ENCODE results near the gene MYBPHL. TPM values are rescaled to one million over a fixed set of nuclear protein-coding genes. Genes with fewer than 3 reads are reported as not detected.

Gene MYBPHL
- total RNA-seq, 1 donor: not detected

- DNase-seq (ENCODE audit: low read depth in 2 of 3, low spot score in 2 of 3): no peak
Measured at GRCh38 chr1:109281680-109282496, 24.9 kb downstream of the MYBPHL start.

- DNase-seq (ENCODE audit: low read depth in 2 of 3, low spot score in 2 of 3): no peak
Measured at GRCh38 chr1:109280862-109281261, 25.9 kb downstream of the MYBPHL start.

GRCh38 chr1:109279615-109280278, 27.1 kb downstream of the MYBPHL start:
- DNase-seq (ENCODE audit: low read depth in 2 of 3, low spot score in 2 of 3): no peak

DNA sequence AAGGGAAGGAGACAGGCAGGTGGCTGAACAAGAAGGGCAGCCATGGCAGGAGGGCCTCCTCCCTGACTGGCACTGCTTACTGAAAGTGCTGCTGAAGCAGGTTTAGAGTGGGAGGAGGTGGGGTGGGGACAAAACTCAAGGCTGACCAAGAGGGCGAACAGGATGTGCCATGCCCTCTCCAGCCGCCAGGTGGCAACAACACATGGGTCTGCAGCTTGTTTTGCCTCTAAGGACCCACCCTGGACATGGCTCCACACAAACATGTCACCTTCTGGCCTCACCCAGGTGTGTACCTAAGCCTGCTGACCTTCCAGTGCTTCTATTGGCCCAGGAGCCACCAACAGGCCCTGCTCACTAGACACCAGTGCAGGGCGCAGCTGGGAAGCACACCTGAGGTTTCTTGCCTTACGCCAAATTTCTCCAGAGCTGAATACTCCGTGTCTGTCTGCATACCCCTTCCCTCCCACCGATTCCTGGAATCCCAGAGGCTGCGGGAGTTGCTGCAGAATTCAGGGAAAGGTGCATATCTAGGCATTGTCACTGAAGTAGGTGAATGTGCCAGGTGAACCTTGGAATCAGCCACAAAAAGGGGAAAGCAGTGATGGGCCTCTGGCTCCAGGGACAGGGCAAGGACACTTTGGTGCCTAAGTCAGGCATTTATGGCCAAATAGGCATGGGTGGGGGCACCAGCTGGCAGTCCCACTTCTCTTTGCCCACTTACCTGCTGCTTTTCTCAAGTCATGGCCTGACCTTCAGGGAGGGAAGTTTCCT, 29.2 kb downstream of the MYBPHL start:
- DNase-seq (ENCODE audit: low read depth in 2 of 3, low spot score in 2 of 3): peak; percentile 33 to 69 (median 56)

- no peak for DNase-seq (ENCODE audit: low read depth in 2 of 3, low spot score in 2 of 3)
Measured at GRCh38 chr1:109275706-109276345, 31.0 kb downstream of the MYBPHL start.

DNA sequence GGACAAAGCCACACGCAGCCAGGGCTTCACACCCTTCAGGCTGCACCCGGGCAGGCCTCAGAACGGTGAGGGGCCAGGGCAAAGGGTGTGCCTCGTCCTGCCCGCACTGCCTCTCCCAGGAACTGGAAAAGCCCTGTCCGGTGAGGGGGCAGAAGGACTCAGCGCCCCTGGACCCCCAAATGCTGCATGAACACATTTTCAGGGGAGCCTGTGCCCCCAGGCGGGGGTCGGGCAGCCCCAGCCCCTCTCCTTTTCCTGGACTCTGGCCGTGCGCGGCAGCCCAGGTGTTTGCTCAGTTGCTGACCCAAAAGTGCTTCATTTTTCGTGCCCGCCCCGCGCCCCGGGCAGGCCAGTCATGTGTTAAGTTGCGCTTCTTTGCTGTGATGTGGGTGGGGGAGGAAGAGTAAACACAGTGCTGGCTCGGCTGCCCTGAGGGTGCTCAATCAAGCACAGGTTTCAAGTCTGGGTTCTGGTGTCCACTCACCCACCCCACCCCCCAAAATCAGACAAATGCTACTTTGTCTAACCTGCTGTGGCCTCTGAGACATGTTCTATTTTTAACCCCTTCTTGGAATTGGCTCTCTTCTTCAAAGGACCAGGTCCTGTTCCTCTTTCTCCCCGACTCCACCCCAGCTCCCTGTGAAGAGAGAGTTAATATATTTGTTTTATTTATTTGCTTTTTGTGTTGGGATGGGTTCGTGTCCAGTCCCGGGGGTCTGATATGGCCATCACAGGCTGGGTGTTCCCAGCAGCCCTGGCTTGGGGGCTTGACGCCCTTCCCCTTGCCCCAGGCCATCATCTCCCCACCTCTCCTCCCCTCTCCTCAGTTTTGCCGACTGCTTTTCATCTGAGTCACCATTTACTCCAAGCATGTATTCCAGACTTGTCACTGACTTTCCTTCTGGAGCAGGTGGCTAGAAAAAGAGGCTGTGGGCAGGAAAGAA, 32.0 kb downstream of the MYBPHL start:
- DNase-seq (ENCODE audit: low read depth in 2 of 3, low spot score in 2 of 3): no peak

DNA sequence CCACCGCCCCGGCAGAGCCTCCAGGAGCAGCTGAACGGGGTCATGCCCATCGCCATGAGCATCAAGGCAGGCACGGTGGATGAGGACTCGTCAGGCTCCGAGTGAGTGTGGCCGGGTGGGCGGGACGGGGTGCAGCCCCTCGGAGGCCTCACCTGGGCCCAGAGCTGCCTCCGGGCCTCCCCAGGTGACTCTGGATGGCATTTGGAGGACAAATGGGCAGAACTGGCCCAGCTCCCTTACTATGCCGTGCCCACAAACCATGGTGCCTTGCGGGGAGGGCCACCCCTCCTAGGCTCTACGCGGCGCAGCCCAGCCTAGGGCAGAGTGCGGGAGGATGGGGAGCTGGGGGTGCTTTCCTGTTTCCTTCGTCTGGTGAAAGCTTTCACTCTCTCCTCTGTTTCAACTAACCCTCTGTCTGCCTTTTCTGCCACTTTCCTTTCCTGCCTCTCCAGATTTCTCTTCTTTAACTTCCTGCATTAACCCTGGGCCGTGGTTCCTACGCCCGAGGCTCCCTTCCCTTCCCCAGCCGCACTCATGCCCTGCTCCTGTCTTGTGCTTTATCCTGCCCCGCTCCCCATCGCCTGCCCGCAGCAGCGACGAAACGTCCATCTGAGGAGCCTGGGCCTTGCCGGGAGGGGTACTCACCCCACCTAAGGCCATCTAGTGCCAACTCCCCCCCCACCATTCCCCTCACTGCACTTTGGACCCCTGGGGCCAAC, 33.1 kb downstream of the MYBPHL start:
- DNase-seq (ENCODE audit: low read depth in 2 of 3, low spot score in 2 of 3): no peak

- no peak for DNase-seq (ENCODE audit: low read depth in 2 of 3, low spot score in 2 of 3)
Measured at GRCh38 chr1:109272831-109273547, 33.8 kb downstream of the MYBPHL start.

DNA sequence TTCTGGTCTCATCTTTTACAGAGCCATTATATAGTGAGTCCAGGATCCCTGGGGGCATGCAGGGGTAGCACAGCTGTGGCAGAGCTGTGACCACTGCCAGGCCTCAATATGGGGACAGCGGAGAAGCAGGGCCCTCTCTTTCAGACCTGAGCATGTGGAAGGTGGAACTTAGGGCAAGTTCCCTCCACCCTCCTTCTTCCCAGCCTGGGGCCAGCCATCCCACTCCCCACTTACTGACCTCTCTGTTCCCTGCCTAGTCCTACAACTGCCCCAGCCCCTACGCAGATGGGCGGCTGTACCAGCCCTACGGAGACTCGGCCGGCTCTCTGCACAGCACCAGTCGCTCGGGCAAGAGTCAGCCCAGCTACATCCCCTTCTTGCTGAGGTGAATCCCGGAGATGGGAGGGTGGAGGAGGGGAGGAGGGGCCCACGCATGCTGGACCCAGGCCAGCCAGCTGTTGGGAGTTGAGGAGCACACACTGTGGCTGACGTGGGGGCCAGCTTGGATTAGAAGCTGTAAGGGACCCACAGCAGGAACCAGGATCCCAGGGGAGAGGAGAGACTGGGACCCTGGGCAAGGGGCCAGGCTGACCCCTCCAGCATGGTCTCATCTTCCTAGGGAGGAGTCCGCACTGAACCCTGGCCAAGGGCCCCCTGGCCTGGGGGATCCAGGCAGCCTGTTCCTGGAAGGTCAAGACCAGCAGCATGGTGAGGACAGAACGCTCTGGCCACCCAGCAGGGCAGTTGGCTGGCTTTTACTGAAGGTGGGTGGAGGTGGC, 34.6 kb downstream of the MYBPHL start:
- DNase-seq (ENCODE audit: low read depth in 2 of 3, low spot score in 2 of 3): no peak

GRCh38 chr1:109271458-109271857, 35.4 kb downstream of the MYBPHL start:
- DNase-seq (ENCODE audit: low read depth in 2 of 3, low spot score in 2 of 3): no peak

GRCh38 chr1:109270623-109271317, 36.0 kb downstream of the MYBPHL start:
- DNase-seq (ENCODE audit: low read depth in 2 of 3, low spot score in 2 of 3): no peak

GRCh38 chr1:109269981-109270622, 36.7 kb downstream of the MYBPHL start:
- no peak for DNase-seq (ENCODE audit: low read depth in 2 of 3, low spot score in 2 of 3)

GRCh38 chr1:109269212-109269980, 37.4 kb downstream of the MYBPHL start:
- DNase-seq (ENCODE audit: low read depth in 2 of 3, low spot score in 2 of 3): no peak

DNA sequence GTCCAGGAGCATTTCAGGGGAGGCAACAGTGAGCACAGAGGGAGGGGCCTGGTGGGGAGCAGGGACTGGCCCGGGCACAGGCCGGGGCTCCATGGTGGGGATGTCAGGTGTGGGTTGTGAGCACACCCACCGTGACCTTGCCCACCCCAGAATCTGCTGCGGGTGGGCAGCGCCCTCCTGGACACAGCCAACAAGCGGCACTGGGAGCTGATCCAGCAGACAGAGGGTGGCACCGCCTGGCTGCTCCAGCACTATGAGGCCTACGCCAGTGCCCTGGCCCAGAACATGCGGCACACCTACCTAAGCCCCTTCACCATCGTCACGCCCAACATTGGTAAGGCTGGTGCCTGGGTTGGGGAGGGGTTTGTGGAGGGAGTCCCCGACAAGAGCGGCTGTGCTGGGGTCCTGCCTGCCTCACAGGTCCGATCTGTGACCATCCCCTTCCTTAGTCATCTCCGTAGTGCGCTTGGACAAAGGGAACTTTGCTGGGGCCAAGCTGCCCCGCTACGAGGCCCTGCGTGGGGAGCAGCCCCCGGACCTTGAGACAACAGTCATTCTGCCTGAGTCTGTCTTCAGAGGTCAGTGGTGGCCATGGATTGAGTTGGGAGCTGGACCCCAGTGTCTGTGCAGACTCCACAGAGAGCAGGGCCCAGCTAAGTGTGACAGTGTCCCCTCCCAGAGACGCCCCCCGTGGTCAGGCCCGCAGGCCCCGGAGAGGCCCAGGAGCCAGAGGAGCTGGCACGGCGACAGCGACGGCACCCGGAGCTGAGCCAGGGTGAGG, 38.2 kb downstream of the MYBPHL start:
- no peak for DNase-seq (ENCODE audit: low read depth in 2 of 3, low spot score in 2 of 3)

DNA sequence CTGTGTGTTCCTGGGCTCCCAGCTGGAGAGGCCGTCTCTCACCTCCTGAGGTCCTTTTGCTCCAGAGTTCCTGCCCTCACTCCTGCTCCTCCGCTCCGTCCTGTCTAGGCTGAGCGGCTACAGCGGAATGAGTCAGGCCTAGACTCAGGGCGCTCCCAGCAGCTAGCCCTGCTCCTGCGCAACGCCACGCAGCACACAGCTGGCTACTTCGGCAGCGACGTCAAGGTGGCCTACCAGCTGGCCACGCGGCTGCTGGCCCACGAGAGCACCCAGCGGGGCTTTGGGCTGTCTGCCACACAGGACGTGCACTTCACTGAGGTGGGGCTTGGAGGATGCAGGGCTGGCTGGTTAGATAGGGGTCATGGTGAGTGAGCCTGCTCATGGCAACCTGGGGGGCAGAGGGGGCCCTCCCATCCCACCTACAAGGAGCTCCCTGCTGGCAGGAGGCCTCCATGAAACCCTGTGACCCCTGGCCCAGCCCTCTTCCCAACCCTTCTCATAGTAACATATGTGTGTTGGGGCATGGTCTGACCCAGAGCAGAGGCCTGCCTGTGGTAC, 39.0 kb downstream of the MYBPHL start:
- DNase-seq (ENCODE audit: low read depth in 2 of 3, low spot score in 2 of 3): no peak
